Measurements from ENCODE around the gene SEZ6.

GRCh38 chr17:28944862-28945741 is 60.7 kb downstream of the SEZ6 start:
- TF ChIP-seq, protein P1, sequence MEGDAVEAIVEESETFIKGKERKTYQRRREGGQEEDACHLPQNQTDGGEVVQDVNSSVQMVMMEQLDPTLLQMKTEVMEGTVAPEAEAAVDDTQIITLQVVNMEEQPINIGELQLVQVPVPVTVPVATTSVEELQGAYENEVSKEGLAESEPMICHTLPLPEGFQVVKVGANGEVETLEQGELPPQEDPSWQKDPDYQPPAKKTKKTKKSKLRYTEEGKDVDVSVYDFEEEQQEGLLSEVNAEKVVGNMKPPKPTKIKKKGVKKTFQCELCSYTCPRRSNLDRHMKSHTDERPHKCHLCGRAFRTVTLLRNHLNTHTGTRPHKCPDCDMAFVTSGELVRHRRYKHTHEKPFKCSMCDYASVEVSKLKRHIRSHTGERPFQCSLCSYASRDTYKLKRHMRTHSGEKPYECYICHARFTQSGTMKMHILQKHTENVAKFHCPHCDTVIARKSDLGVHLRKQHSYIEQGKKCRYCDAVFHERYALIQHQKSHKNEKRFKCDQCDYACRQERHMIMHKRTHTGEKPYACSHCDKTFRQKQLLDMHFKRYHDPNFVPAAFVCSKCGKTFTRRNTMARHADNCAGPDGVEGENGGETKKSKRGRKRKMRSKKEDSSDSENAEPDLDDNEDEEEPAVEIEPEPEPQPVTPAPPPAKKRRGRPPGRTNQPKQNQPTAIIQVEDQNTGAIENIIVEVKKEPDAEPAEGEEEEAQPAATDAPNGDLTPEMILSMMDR (conservative IDR thresholded peaks at IDR 0.05 in 1 of 2, IDR thresholded peaks at IDR 0.05 in 1 of 2; ENCODE audit: extremely low read depth in 1 of 2, insufficient read depth in 1 of 2, low read depth in 1 of 2, low read length in 2 of 2), result no peak
- no peak for TF ChIP-seq EZH2 (IDR thresholded peaks at IDR 0.05; ENCODE audit: borderline replicate concordance, low read length)

All from mammary epithelial cell (primary cell).